ENCODE data around the gene C1orf226. TPM values are rescaled to one million over a fixed set of nuclear protein-coding genes. Genes with fewer than 3 reads are reported as not detected.
"Not testable (repeated sequence)": the region's sequence is repeated elsewhere in the genome, so short reads cannot be mapped to it uniquely, and the experiment has no call there.

The C1orf226 gene, protein sequence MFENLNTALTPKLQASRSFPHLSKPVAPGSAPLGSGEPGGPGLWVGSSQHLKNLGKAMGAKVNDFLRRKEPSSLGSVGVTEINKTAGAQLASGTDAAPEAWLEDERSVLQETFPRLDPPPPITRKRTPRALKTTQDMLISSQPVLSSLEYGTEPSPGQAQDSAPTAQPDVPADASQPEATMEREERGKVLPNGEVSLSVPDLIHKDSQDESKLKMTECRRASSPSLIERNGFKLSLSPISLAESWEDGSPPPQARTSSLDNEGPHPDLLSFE
- total RNA-seq: not detected
- 0 reads per million in 2 donors for total RNA-seq

DNA sequence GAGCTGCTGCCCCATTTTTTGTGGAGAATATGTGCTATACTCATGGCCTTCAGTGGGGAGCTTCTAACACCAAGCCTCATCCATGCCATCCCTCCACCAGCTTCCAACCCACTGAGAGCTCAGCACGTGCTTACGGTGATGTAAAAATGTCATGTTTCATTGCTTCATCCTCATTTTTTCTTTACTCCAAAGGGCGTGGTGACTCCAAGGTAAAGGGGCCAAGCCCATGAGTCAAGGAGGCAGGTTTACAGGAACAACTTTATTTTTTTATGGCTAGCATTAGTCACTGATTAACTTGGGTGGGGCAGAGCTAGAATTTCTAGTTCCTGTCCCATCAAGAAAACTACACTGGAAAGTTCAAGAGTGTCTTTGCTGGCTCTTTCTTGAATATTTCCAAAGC lies at the start of gene C1orf226:
Gene C1orf226, plus strand, starts transcription at position 346 of the 400 bp plus-strand sequence. CDS start 174 bp downstream, outside the sequence.
- DNase-seq (no peak), ATAC-seq (no peak)
- Mint-ChIP-seq H3K36me3 (ENCODE audit: low read depth) (peaks cover 2% of the 10 kb centered on the region), H3K4me3 (no peak within 1 kb of the TSS), H3K27ac (no peak within 1 kb of the TSS), H3K4me1 (peaks cover 2% of the 10 kb centered on the region), H3K27me3 (peaks cover 11% of the 10 kb centered on the region)
- H3K9me3 ChIP-seq (ENCODE audit: control insufficient read depth, low read length, poor library complexity, severe bottlenecking): no peaks in the 10 kb centered on the region

DNA sequence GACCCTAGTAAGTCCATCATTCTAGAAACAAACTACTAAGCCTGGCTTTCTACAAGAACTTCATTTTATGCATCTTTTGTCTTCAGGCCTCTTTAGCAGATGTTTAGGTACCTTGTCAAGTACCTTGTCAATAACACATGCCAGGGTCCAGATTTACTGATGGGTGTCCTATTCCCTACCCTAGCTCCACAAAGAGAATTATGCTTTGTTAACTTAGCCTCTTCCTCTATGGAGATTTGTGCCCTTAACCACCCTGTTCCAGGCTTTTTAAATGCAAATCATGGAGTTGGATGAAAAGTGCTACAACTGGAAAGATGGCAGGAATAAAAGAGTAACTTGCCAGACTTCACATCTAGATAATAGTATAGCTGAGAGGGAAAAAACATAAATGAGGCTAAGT lies 47.5 kb upstream of the C1orf226 start:
- H3K36me3 Mint-ChIP-seq (ENCODE audit: low read depth): peaks cover 2% of the 10 kb centered on the region
- no peak overlapping the region for H3K4me3 Mint-ChIP-seq
- DNase-seq: no peak
- H3K27ac Mint-ChIP-seq: no peak overlapping the region
- no peaks in the 10 kb centered on the region for H3K9me3 ChIP-seq (ENCODE audit: control insufficient read depth, low read length, poor library complexity, severe bottlenecking)
- peaks cover 76% of the 10 kb centered on the region for H3K27me3 Mint-ChIP-seq
- ATAC-seq: no peak
- no peaks in the 10 kb centered on the region for H3K4me1 Mint-ChIP-seq

- H3K36me3 Mint-ChIP-seq (ENCODE audit: low read depth): peaks cover 2% of the 10 kb centered on the region
- no peaks in the 10 kb centered on the region for H3K4me1 Mint-ChIP-seq
- no peak overlapping the region for H3K27ac Mint-ChIP-seq
- H3K9me3 ChIP-seq (ENCODE audit: control insufficient read depth, low read length, poor library complexity, severe bottlenecking): no peaks in the 10 kb centered on the region
- no peak overlapping the region for H3K4me3 Mint-ChIP-seq
- no peak for DNase-seq
- H3K27me3 Mint-ChIP-seq: peaks cover 74% of the 10 kb centered on the region
- no peak for ATAC-seq
These were observed 46.4 kb upstream of the C1orf226 start for GRCh38 chr1:162335126-162335525.

- no peaks in the 10 kb centered on the region for H3K9me3 ChIP-seq (ENCODE audit: control insufficient read depth, low read length, poor library complexity, severe bottlenecking)
- no peak overlapping the region for H3K27ac Mint-ChIP-seq
- no peak for ATAC-seq
- DNase-seq: no peak
- H3K36me3 Mint-ChIP-seq (ENCODE audit: low read depth): peaks cover 2% of the 10 kb centered on the region
- H3K27me3 Mint-ChIP-seq: peaks cover 71% of the 10 kb centered on the region
- H3K4me1 Mint-ChIP-seq: no peaks in the 10 kb centered on the region
- no peak overlapping the region for H3K4me3 Mint-ChIP-seq
These were observed 44.8 kb upstream of the C1orf226 start for GRCh38 chr1:162336621-162337285.

- no peak overlapping the region for H3K4me3 Mint-ChIP-seq
- H3K27ac Mint-ChIP-seq: no peak overlapping the region
- no peaks in the 10 kb centered on the region for H3K9me3 ChIP-seq (ENCODE audit: control insufficient read depth, low read length, poor library complexity, severe bottlenecking)
- no peaks in the 10 kb centered on the region for H3K4me1 Mint-ChIP-seq
- H3K36me3 Mint-ChIP-seq (ENCODE audit: low read depth): no peaks in the 10 kb centered on the region
- ATAC-seq: no peak
- peaks cover 50% of the 10 kb centered on the region for H3K27me3 Mint-ChIP-seq
- no peak for DNase-seq
These were observed 39.0 kb upstream of the C1orf226 start for GRCh38 chr1:162342452-162342983.

- peaks cover 40% of the 10 kb centered on the region for H3K27me3 Mint-ChIP-seq
- H3K27ac Mint-ChIP-seq: no peak overlapping the region
- no peaks in the 10 kb centered on the region for H3K9me3 ChIP-seq (ENCODE audit: control insufficient read depth, low read length, poor library complexity, severe bottlenecking)
- H3K4me3 Mint-ChIP-seq: no peak overlapping the region
- DNase-seq (no peak), ATAC-seq (no peak)
- H3K36me3 Mint-ChIP-seq (ENCODE audit: low read depth): no peaks in the 10 kb centered on the region
- H3K4me1 Mint-ChIP-seq: no peaks in the 10 kb centered on the region
These were observed 38.1 kb upstream of the C1orf226 start for GRCh38 chr1:162343470-162343869.

DNA sequence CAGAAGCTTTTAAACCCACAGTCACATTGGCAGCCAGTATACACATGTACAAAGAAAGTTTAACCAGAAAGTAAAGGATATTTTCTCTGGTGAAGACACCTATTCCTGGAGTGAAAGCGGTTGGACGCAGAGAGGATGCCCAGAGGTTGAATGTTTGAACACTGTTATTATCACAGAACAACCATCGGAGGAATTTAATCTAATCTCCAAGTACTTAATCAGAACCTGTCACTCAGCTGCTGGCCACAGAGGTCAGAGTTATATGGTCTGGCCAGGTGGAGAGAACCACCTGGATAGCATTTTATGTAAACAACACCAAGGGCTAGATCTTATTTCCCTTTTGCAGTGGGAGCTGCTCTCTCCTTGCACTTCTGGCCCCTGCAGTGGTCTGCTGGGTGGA lies 34.2 kb upstream of the C1orf226 start:
- Mint-ChIP-seq H3K36me3 (ENCODE audit: low read depth) (peaks cover 2% of the 10 kb centered on the region), H3K4me1 (peaks cover 5% of the 10 kb centered on the region), H3K4me3 (no peak overlapping the region), H3K27me3 (peaks cover 39% of the 10 kb centered on the region), H3K27ac (no peak overlapping the region)
- no peak for ATAC-seq
- no peaks in the 10 kb centered on the region for H3K9me3 ChIP-seq (ENCODE audit: control insufficient read depth, low read length, poor library complexity, severe bottlenecking)
- DNase-seq: no peak

DNA sequence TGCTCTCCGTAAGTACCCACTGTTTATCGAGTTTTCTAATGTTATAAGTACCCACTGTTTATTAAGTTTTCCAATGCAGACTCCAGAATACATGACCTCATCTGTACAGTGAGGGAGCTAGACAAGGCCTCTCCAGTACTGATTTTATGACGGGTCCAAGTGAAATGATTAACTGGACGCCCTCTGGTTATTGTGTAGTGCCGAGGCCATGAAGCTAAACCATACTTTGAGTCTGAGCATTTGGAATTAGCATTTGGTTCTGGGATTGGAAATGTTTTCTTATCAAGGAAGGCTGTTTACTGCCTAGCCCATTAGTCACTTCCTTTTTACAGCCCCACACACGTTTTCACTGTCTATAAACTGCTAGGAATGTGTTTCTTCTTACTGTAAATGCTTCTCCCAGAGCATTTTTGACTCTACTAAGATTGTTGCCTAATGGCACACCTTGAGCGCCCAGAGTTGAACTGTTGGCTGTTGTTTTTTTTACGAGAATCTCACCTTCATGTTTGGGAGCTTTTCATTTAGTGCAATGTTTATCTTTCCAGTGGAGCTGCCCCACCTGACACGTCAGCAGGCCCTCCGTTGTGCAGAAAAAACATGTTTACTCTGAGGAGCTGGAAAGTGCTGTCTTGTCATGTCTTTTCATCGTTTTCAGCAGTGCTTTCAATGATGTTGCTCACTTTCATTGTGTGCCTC lies 31.7 kb upstream of the C1orf226 start:
- no peaks in the 10 kb centered on the region for H3K9me3 ChIP-seq (ENCODE audit: control insufficient read depth, low read length, poor library complexity, severe bottlenecking)
- ATAC-seq: no peak
- H3K4me1 Mint-ChIP-seq: peaks cover 5% of the 10 kb centered on the region
- peaks cover 51% of the 10 kb centered on the region for H3K27me3 Mint-ChIP-seq
- H3K27ac Mint-ChIP-seq: no peak overlapping the region
- no peak overlapping the region for H3K4me3 Mint-ChIP-seq
- DNase-seq: no peak
- peaks cover 5% of the 10 kb centered on the region for H3K36me3 Mint-ChIP-seq (ENCODE audit: low read depth)

- H3K27ac Mint-ChIP-seq: peak overlapping the region; percentile 84
- peaks cover 5% of the 10 kb centered on the region for H3K36me3 Mint-ChIP-seq (ENCODE audit: low read depth)
- no peak overlapping the region for H3K4me3 Mint-ChIP-seq
These were observed 30.2 kb upstream of the C1orf226 start for GRCh38 chr1:162351246-162351842.

GRCh38 chr1:162351874-162352273 lies 29.7 kb upstream of the C1orf226 start:
- H3K9me3 ChIP-seq (ENCODE audit: control insufficient read depth, low read length, poor library complexity, severe bottlenecking); H3K4me1 Mint-ChIP-seq; ATAC-seq; DNase-seq; H3K36me3 Mint-ChIP-seq (ENCODE audit: low read depth): not testable (repeated sequence)
- H3K27me3 Mint-ChIP-seq: peaks cover 66% of the 10 kb centered on the region
- peak overlapping the region; percentile 84 for H3K27ac Mint-ChIP-seq
- peak overlapping the region; percentile 64 for H3K4me3 Mint-ChIP-seq

More at GRCh38 chr1:162351246-162351842, 30.2 kb upstream of the C1orf226 start:
- no peaks in the 10 kb centered on the region for H3K9me3 ChIP-seq (ENCODE audit: control insufficient read depth, low read length, poor library complexity, severe bottlenecking)
- DNase-seq (no peak), ATAC-seq (no peak)
- Mint-ChIP-seq H3K27me3 (peaks cover 65% of the 10 kb centered on the region), H3K4me1 (peaks cover 5% of the 10 kb centered on the region)

DNA sequence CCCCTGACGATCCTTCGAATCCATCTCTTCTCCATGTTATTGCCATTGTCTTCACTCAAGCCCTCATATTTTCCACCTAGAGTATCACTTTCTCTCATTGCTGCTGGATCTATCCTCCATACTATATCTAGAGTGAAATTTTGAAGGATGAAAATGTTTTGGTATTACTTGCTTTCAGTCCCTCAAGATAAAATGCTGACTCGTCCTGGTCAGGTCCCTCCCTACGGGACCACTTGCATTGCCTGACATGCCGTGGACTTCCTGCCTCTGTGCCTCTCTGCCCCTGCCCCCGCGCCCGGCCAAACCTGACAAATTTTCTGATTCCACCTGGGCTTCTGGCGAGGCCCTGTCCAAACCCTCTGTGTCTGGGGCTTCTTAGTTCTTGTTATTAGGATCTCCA lies 28.4 kb upstream of the C1orf226 start:
- no peak for ATAC-seq
- Mint-ChIP-seq H3K4me1 (peaks cover 5% of the 10 kb centered on the region), H3K27ac (no peak overlapping the region), H3K36me3 (ENCODE audit: low read depth) (peaks cover 7% of the 10 kb centered on the region), H3K27me3 (peaks cover 76% of the 10 kb centered on the region), H3K4me3 (no peak overlapping the region)
- no peaks in the 10 kb centered on the region for H3K9me3 ChIP-seq (ENCODE audit: control insufficient read depth, low read length, poor library complexity, severe bottlenecking)
- DNase-seq: no peak

GRCh38 chr1:162353702-162354101 lies 27.8 kb upstream of the C1orf226 start:
- peaks cover 77% of the 10 kb centered on the region for H3K27me3 Mint-ChIP-seq
- no peak overlapping the region for H3K27ac Mint-ChIP-seq
- no peaks in the 10 kb centered on the region for H3K9me3 ChIP-seq (ENCODE audit: control insufficient read depth, low read length, poor library complexity, severe bottlenecking)
- ATAC-seq (no peak), DNase-seq (no peak)
- H3K4me3 Mint-ChIP-seq: no peak overlapping the region
- H3K36me3 Mint-ChIP-seq (ENCODE audit: low read depth): peaks cover 7% of the 10 kb centered on the region
- H3K4me1 Mint-ChIP-seq: peaks cover 5% of the 10 kb centered on the region
